PC-9 (cell line): ENCODE data around the gene MMP13.

ENCODE experiments used
- EZH2 ChIP-seq: fragments of 200-600 bp; sonication (generic); IDR thresholded peaks from 2 replicates; pipeline ENCODE4 v1.8.0; 2017; ENCODE audit warnings: antibody characterized with exemption, low read depth
- TF ChIP-seq, protein P1 (sequence below): fragments of 200-600 bp; sonication (generic); conservative IDR thresholded peaks from 2 replicates; pipeline ENCODE4 v1.6.1; 2017; ENCODE audit warnings: mixed run types, antibody characterized with exemption, mild to moderate bottlenecking, moderate library complexity

DNA sequence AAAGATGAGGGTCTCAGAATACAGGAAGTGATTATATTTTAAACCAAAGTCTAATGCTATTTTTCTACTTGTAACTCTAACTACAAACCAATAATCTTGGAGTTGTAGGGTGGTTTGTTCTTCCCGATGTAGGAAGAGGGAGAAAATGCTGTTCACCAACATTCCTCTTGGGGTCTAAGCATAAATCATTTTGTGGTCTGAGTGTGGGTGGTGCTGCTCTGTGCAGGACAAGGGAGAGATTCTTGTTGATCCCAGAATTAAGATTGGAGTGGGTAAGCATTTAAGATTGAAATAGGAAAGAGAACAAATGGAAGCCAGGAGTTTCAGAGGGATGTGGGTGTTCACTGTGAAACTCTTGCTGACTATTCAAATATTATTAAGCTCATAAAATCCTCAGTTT lies 38.6 kb upstream of the MMP13 start:
- TF ChIP-seq, protein P1, sequence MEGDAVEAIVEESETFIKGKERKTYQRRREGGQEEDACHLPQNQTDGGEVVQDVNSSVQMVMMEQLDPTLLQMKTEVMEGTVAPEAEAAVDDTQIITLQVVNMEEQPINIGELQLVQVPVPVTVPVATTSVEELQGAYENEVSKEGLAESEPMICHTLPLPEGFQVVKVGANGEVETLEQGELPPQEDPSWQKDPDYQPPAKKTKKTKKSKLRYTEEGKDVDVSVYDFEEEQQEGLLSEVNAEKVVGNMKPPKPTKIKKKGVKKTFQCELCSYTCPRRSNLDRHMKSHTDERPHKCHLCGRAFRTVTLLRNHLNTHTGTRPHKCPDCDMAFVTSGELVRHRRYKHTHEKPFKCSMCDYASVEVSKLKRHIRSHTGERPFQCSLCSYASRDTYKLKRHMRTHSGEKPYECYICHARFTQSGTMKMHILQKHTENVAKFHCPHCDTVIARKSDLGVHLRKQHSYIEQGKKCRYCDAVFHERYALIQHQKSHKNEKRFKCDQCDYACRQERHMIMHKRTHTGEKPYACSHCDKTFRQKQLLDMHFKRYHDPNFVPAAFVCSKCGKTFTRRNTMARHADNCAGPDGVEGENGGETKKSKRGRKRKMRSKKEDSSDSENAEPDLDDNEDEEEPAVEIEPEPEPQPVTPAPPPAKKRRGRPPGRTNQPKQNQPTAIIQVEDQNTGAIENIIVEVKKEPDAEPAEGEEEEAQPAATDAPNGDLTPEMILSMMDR: no peak
- TF ChIP-seq EZH2: no peak
